Retina (tissue), 1 donor: Measurements from ENCODE around the gene YOD1.

Source experiments
- DNase-seq: peaks from one replicate; pipeline ENCODE4 v3.0.0-alpha.2; 2016

YOD1 gene

GRCh38 chr1:207004931-207005830 is 45.8 kb downstream of the YOD1 start:
- no peak for DNase-seq

GRCh38 chr1:207003210-207003609 is 47.8 kb downstream of the YOD1 start:
- no peak for DNase-seq

DNA sequence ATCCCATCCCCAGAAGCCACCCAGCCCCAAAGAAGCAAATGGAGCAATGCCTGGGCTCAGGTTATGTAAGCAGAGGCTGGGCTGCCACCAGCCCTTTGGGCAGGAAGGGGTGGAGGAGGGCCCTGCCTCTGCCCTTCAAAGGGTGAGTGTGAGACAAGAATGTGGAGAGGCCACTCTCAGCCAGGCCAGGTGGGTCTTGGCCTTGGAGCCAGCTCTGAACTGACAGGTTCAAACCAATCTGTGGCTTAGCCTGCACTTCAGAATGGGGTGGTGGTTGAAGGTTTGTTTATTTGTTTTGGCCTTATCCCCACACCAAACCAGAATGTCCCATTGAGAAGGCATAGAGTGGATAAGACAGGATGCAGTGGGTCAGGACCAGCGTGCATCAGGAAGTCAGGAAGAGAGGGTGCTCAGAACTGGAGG is 48.3 kb downstream of the YOD1 start:
- no peak for DNase-seq

GRCh38 chr1:207001492-207002245 is 49.3 kb downstream of the YOD1 start:
- no peak for DNase-seq

DNA sequence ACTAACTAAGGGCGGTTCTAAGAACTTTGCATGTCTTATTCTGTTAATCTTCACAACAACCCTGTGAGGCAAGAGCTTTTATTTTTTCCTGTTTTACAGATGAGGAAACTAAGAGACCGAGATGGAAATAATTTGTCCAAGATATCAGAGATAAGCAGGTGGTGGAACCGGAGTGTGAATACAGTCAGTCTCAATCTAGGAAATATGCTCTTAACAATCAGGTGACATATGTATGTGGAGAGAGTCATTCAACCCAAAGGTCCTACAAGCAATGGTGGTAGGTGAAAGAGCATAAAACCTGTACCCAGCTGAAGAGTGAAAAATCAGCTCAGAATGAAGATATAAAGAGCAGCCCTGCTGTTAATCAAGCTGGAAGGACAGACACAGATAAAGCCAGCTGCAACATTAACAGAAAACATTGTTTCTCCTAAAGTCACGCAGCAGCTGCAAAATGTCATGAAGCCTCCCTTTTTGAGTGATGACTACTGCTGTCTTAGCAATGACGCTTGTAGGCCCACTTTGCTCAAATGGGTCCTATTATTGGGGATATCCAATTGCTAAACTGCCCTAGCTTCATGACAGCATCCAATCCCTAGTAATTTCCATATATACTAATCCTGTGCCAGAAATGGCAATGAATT is 50.2 kb downstream of the YOD1 start:
- DNase-seq = no peak

- DNase-seq = no peak
These were observed 52.2 kb downstream of the YOD1 start for GRCh38 chr1:206998816-206999215.
